Caco-2 (cell line): ENCODE measurements around the gene ELOVL1. TPM values are rescaled to one million over a fixed set of nuclear protein-coding genes. Genes with fewer than 3 reads are reported as not detected.

ENCODE experiments used
- BruUV-seq: library from RNA; stranded (reverse); fragments of 400-500 nt; replicated peaks from 2 replicates; lab custom pipeline; 2021; lab: Mats Ljungman, UMichigan
- CTCF ChIA-PET: fragments of 300-600 bp; sonication (Branson Sonifier 250); formaldehyde crosslinking; loops from one replicate; lab custom pipeline; 2022; ENCODE audit warnings: antibody characterized with exemption; lab: Charles Lee
- POLR2A ChIA-PET: fragments of 300-600 bp; sonication (Branson Sonifier 250); formaldehyde crosslinking; loops from one replicate; lab custom pipeline; 2022; ENCODE audit warnings: antibody characterized with exemption; lab: Charles Lee
- DNase-seq, 2 experiments: peaks; one replicate each; pipeline versions ENCODE4 v3.0.0 to v3.0.0-alpha.2; 2020 to 2022
- H3K27me3 ChIP-seq: replicated peaks from 2 replicates; pipeline ENCODE4 v1.6.0; 2011; ENCODE audit warnings: low read length; ENCODE audit not compliant: control insufficient read depth, insufficient read depth
- H3K36me3 ChIP-seq: 2 replicates; pipeline ENCODE4 v1.5.1; 2011; ENCODE audit warnings: low read length; ENCODE audit not compliant: control insufficient read depth, insufficient read depth
- H3K4me1 ChIP-seq: fragments of 250-450 bp; sonication (Bioruptor Pico); 2 replicates; pipeline ENCODE4 v1.5.1; 2020; ENCODE audit warnings: mild to moderate bottlenecking
- H3K4me3 ChIP-seq: 2 replicates; pipeline ENCODE4 v1.5.1; 2011; ENCODE audit warnings: low read depth, mild to moderate bottlenecking, control low read depth, low read length
- H3K9me3 ChIP-seq: fragments of 250-450 bp; sonication (Bioruptor Pico); 2 replicates; pipeline ENCODE4 v1.5.1; 2020; ENCODE audit warnings: mild to moderate bottlenecking, moderate library complexity
- H3K27ac Mint-ChIP-seq: one replicate; pipeline ENCODE4 v1.8.0; 2022; ENCODE audit warnings: mixed read lengths; ENCODE audit not compliant: unreplicated experiment
- H3K27me3 Mint-ChIP-seq: one replicate; pipeline ENCODE4 v1.8.0; 2022; ENCODE audit warnings: mixed read lengths; ENCODE audit not compliant: insufficient read depth, unreplicated experiment
- H3K36me3 Mint-ChIP-seq: one replicate; pipeline ENCODE4 v1.8.0; 2022; ENCODE audit warnings: mild to moderate bottlenecking, mixed read lengths; ENCODE audit not compliant: insufficient read depth, unreplicated experiment
- H3K4me1 Mint-ChIP-seq: one replicate; pipeline ENCODE4 v1.8.0; 2022; ENCODE audit warnings: low read depth, mixed read lengths; ENCODE audit not compliant: unreplicated experiment
- H3K4me3 Mint-ChIP-seq: one replicate; pipeline ENCODE4 v1.8.0; 2022; ENCODE audit warnings: mild to moderate bottlenecking, moderate library complexity, mixed read lengths; ENCODE audit not compliant: unreplicated experiment
- H3K9me3 Mint-ChIP-seq: one replicate; pipeline ENCODE4 v1.8.0; 2022; ENCODE audit warnings: mixed read lengths; ENCODE audit not compliant: unreplicated experiment
- CTCF ChIP-seq, 2 experiments: fragments of 200-600 bp in 1 of 2; IDR thresholded peaks; 1 replicate in 1 of 2; 2 replicates in 1 of 2; pipeline versions ENCODE4 v1.5.1 to v1.8.0; 2011 to 2022; ENCODE audit warnings: antibody characterized with exemption in 1 of 2, control low read depth in 1 of 2, inconsistent platforms in 1 of 2, low read depth in 1 of 2, low read length in 1 of 2, mild to moderate bottlenecking in 1 of 2, moderate library complexity in 1 of 2; ENCODE audit not compliant: insufficient read depth in 1 of 2, severe bottlenecking in 1 of 2, unreplicated experiment in 1 of 2
- intact Hi-C: fragments of 100-400 bp; cut with micrococcal nuclease; formaldehyde crosslinking; loops from one replicate; pipeline ENCODE4 v1.10.0; 2022; ENCODE audit not compliant: unreplicated experiment
- total RNA-seq: library from RNA; stranded (reverse); gene quantifications from 2 replicates; pipeline ENCODE4 v1.2.3, GENCODE V29; 2022

Gene ELOVL1
- total RNA-seq, 1 experiment from 2014 or later = 66.8 TPM

- Mint-ChIP-seq H3K4me1 (no peaks in the 10 kb centered on the region), H3K27me3 (no peaks in the 10 kb centered on the region), H3K27ac (no peak overlapping the region), H3K4me3 (no peak overlapping the region), H3K36me3 (no peaks in the 10 kb centered on the region), H3K9me3 (no peaks in the 10 kb centered on the region)
- ChIA-PET CTCF (no interaction called here), POLR2A (no interaction called here)
- intact Hi-C loops = no loop called here
- Histone ChIP-seq H3K4me3 (no peak overlapping the region), H3K9me3 (no peaks in the 10 kb centered on the region), H3K27me3 (no peaks in the 10 kb centered on the region), H3K36me3 (no peaks in the 10 kb centered on the region; the same call in 1 of the 2 replicates), H3K4me1 (no peaks in the 10 kb centered on the region)
- no peak for DNase-seq
- no TSS peak for BruUV-seq
- no peak for TF ChIP-seq CTCF (IDR thresholded peaks at IDR 0.05; ENCODE audit: insufficient read depth in 1 of 2, low read depth in 1 of 2, low read length in 1 of 2, severe bottlenecking in 1 of 2, unreplicated experiment in 1 of 2)
Observed at GRCh38 chr1:43396059-43396458, 28.2 kb upstream of the ELOVL1 start.

- no peak overlapping the region for H3K4me3 ChIP-seq
- H3K4me1 Mint-ChIP-seq = no peaks in the 10 kb centered on the region
- no peaks in the 10 kb centered on the region for H3K36me3 Mint-ChIP-seq
- no peaks in the 10 kb centered on the region for H3K9me3 ChIP-seq
- no peak overlapping the region for H3K4me3 Mint-ChIP-seq
- no peaks in the 10 kb centered on the region; the same call in 1 of the 2 replicates for H3K36me3 ChIP-seq
- H3K9me3 Mint-ChIP-seq = no peaks in the 10 kb centered on the region
- H3K4me1 ChIP-seq = no peaks in the 10 kb centered on the region
- CTCF ChIA-PET = no interaction called here
- no peaks in the 10 kb centered on the region for H3K27me3 Mint-ChIP-seq
- no peak overlapping the region for H3K27ac Mint-ChIP-seq
- no peak for TF ChIP-seq CTCF (IDR thresholded peaks at IDR 0.05; ENCODE audit: insufficient read depth in 1 of 2, low read depth in 1 of 2, low read length in 1 of 2, severe bottlenecking in 1 of 2, unreplicated experiment in 1 of 2)
- no peak for DNase-seq
- intact Hi-C loops = no loop called here
- H3K27me3 ChIP-seq = no peaks in the 10 kb centered on the region
- POLR2A ChIA-PET = no interaction called here
- no TSS peak for BruUV-seq
Observed at GRCh38 chr1:43395523-43395922, 27.7 kb upstream of the ELOVL1 start.

- Mint-ChIP-seq H3K4me3 (no peak overlapping the region), H3K36me3 (peaks cover 12% of the 10 kb centered on the region), H3K27me3 (no peaks in the 10 kb centered on the region), H3K27ac (peak overlapping the region; percentile 15), H3K9me3 (no peaks in the 10 kb centered on the region), H3K4me1 (peaks cover 15% of the 10 kb centered on the region)
- BruUV-seq = no TSS peak
- H3K9me3 ChIP-seq = no peaks in the 10 kb centered on the region
- H3K4me3 ChIP-seq = no peak overlapping the region
- no peak for TF ChIP-seq CTCF (IDR thresholded peaks at IDR 0.05; ENCODE audit: insufficient read depth in 1 of 2, low read depth in 1 of 2, low read length in 1 of 2, severe bottlenecking in 1 of 2, unreplicated experiment in 1 of 2)
- H3K4me1 ChIP-seq = no peaks in the 10 kb centered on the region
- POLR2A ChIA-PET = interaction anchor here (0.6 kb wide), 1 partner anchor 107 kb away, joined by 4 read pairs; the partner anchor contains the start of gene C1orf210
- CTCF ChIA-PET = interaction anchor here (0.6 kb wide), 1 partner anchor 115 kb away, joined by 3 read pairs; no protein-coding TSS in a partner anchor
- no peak for DNase-seq
- H3K36me3 ChIP-seq = no peaks in the 10 kb centered on the region; the same call in 1 of the 2 replicates
- intact Hi-C loops = no loop called here
- H3K27me3 ChIP-seq = no peaks in the 10 kb centered on the region
Observed at GRCh38 chr1:43392702-43393101, 24.9 kb upstream of the ELOVL1 start.
